GM12874 (cell line): Measurements from ENCODE around the gene ATP11A.

Experiments used
- CTCF ChIP-seq: IDR thresholded peaks from 2 replicates; pipeline ENCODE4 v1.5.1; 2011; ENCODE audit warnings: low read depth, mild to moderate bottlenecking, control low read depth, low read length, moderate library complexity; ENCODE audit not compliant: insufficient read depth

The ATP11A gene

GRCh38 chr13:112897956-112898620 lies 208.2 kb downstream of the ATP11A start:
- no peak for TF ChIP-seq CTCF

- no peak for TF ChIP-seq CTCF
Observed at GRCh38 chr13:112898621-112899280, 208.9 kb downstream of the ATP11A start.

GRCh38 chr13:112899281-112900225 lies 209.7 kb downstream of the ATP11A start:
- no peak for TF ChIP-seq CTCF

- no peak for TF ChIP-seq CTCF
Observed at GRCh38 chr13:112900226-112900600, 210.4 kb downstream of the ATP11A start.

- no peak for TF ChIP-seq CTCF
Observed at GRCh38 chr13:112900691-112901091, 210.9 kb downstream of the ATP11A start.

GRCh38 chr13:112902101-112902651 lies 212.3 kb downstream of the ATP11A start:
- TF ChIP-seq CTCF: no peak

- no peak for TF ChIP-seq CTCF
Observed at GRCh38 chr13:112902669-112903068, 212.8 kb downstream of the ATP11A start.
